ENCODE results near the gene SPON2.

SPON2 gene

DNA sequence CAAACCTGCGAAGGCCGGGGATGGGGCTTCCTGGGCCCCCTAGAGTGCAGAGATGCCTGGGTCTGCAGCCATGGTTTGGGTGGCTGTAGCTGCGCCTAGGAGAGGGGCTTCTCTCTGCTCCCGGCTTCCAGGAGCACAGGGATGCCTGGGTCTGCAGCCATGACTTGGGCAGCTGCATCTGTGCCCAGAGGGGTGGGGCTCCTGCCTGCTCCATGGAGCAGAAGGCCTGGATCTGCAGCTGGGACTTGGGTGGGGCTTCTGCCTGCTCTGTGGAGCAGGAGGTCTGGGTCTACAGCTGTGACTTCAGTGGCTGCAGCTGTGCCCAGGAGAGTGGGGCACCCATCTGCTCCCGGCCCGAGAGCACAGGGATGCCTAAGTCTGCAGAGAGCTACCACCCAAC, 20.8 kb downstream of the SPON2 start:
- no peak for TF ChIP-seq EZH2phosphoT487 (IDR thresholded peaks at IDR 0.05; ENCODE audit: borderline replicate concordance)
- TF ChIP-seq, protein P1, sequence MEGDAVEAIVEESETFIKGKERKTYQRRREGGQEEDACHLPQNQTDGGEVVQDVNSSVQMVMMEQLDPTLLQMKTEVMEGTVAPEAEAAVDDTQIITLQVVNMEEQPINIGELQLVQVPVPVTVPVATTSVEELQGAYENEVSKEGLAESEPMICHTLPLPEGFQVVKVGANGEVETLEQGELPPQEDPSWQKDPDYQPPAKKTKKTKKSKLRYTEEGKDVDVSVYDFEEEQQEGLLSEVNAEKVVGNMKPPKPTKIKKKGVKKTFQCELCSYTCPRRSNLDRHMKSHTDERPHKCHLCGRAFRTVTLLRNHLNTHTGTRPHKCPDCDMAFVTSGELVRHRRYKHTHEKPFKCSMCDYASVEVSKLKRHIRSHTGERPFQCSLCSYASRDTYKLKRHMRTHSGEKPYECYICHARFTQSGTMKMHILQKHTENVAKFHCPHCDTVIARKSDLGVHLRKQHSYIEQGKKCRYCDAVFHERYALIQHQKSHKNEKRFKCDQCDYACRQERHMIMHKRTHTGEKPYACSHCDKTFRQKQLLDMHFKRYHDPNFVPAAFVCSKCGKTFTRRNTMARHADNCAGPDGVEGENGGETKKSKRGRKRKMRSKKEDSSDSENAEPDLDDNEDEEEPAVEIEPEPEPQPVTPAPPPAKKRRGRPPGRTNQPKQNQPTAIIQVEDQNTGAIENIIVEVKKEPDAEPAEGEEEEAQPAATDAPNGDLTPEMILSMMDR (conservative IDR thresholded peaks at IDR 0.05; ENCODE audit: low read length), result no peak
- Histone ChIP-seq H3K9me3 (ENCODE audit: insufficient read depth, low read depth, low read length) (peaks cover 10% of the 10 kb centered on the region; the same call in 1 of the 2 replicates), H3K27me3 (ENCODE audit: insufficient read depth, low read length, poor library complexity, severe bottlenecking) (no peaks in the 10 kb centered on the region), H3K9me2 (replicated peaks; ENCODE audit: low read depth, low read length) (no peaks in the 10 kb centered on the region), H3K9ac (ENCODE audit: low read depth, low read length, poor library complexity, severe bottlenecking) (no peak overlapping the region), H2AFZ (ENCODE audit: low read length) (no peak overlapping the region), H3K4me1 (ENCODE audit: insufficient read depth, low read length, poor library complexity, severe bottlenecking) (no peaks in the 10 kb centered on the region), H3F3A (ENCODE audit: low read depth) (no peaks in the 10 kb centered on the region), H3K36me3 (ENCODE audit: insufficient read depth, low read length) (no peaks in the 10 kb centered on the region), H4K20me1 (ENCODE audit: insufficient read depth, low read length, poor library complexity, severe bottlenecking) (no peaks in the 10 kb centered on the region), H3K4me2 (ENCODE audit: low read depth, low read length, poor library complexity, severe bottlenecking) (no peak overlapping the region), H3K4me3 (ENCODE audit: low read length, poor library complexity, severe bottlenecking) (no peak overlapping the region), H3K79me2 (ENCODE audit: insufficient read depth, low read length) (no peaks in the 10 kb centered on the region)

DNA sequence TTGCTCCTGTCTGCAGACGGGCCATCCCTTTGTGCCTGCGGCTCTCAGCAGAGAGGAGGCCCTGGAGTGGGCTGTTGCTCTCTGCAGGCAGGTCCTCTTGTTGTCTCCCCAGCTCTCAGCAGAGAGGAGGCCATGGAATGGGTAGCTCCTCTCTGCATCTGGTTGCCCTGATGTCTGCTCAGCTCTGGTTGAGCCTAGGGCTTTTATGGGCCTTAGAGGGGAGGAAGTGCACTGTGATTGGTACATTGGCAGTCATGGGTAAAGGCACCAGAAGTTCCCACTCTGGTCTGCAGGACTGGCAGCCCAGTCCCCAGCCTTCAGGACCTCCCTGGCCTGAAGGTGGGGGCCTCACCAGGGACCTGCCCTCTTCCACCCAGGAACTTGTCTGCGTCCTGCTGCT, 21.5 kb downstream of the SPON2 start:
- Histone ChIP-seq H3K9me2 (replicated peaks; ENCODE audit: low read depth, low read length) (no peaks in the 10 kb centered on the region), H3K4me3 (ENCODE audit: low read length, poor library complexity, severe bottlenecking) (no peak overlapping the region), H3K4me2 (ENCODE audit: low read depth, low read length, poor library complexity, severe bottlenecking) (no peak overlapping the region), H3F3A (ENCODE audit: low read depth) (no peaks in the 10 kb centered on the region), H3K27me3 (ENCODE audit: insufficient read depth, low read length, poor library complexity, severe bottlenecking) (no peaks in the 10 kb centered on the region), H3K9me3 (ENCODE audit: insufficient read depth, low read depth, low read length) (peaks cover 10% of the 10 kb centered on the region; the same call in 1 of the 2 replicates), H3K4me1 (ENCODE audit: insufficient read depth, low read length, poor library complexity, severe bottlenecking) (no peaks in the 10 kb centered on the region), H3K36me3 (ENCODE audit: insufficient read depth, low read length) (no peaks in the 10 kb centered on the region), H2AFZ (ENCODE audit: low read length) (no peak overlapping the region), H3K9ac (ENCODE audit: low read depth, low read length, poor library complexity, severe bottlenecking) (no peak overlapping the region), H3K79me2 (ENCODE audit: insufficient read depth, low read length) (no peaks in the 10 kb centered on the region), H4K20me1 (ENCODE audit: insufficient read depth, low read length, poor library complexity, severe bottlenecking) (no peaks in the 10 kb centered on the region)
- no peak for TF ChIP-seq EZH2phosphoT487 (IDR thresholded peaks at IDR 0.05; ENCODE audit: borderline replicate concordance)
- TF ChIP-seq, protein P1 (conservative IDR thresholded peaks at IDR 0.05; ENCODE audit: low read length), result no peak

DNA sequence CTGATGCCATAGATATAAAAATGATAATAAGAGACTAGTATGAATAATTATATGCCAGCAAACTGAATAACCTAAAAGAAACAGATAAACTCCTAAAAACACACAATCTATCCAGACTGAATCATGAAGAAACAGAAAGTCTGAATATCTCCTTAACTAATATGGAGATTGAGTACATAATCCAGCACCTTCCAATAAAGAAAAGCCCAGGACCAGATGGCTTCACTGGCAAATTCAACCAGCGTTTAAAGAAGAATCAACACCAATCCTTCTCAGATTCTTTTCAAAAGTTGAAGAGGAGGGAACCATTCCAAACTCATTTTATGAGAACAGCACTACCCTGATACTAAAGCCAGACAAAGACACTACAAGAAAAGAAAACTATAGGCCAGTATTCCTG, 32.5 kb downstream of the SPON2 start:
- no peak overlapping the region for H3K4me2 ChIP-seq (ENCODE audit: low read depth, low read length, poor library complexity, severe bottlenecking)
- no peaks in the 10 kb centered on the region for H3K27me3 ChIP-seq (ENCODE audit: insufficient read depth, low read length, poor library complexity, severe bottlenecking)
- no peaks in the 10 kb centered on the region for H4K20me1 ChIP-seq (ENCODE audit: insufficient read depth, low read length, poor library complexity, severe bottlenecking)
- TF ChIP-seq, protein P1 (conservative IDR thresholded peaks at IDR 0.05; ENCODE audit: low read length), result no peak
- no peak for TF ChIP-seq EZH2phosphoT487 (IDR thresholded peaks at IDR 0.05; ENCODE audit: borderline replicate concordance)
- no peaks in the 10 kb centered on the region for H3K79me2 ChIP-seq (ENCODE audit: insufficient read depth, low read length)
- H3K36me3 ChIP-seq (ENCODE audit: insufficient read depth, low read length), result no peaks in the 10 kb centered on the region
- H2AFZ ChIP-seq (ENCODE audit: low read length), result no peak overlapping the region
- peaks cover 3% of the 10 kb centered on the region for H3K4me1 ChIP-seq (ENCODE audit: insufficient read depth, low read length, poor library complexity, severe bottlenecking)
- H3F3A ChIP-seq (ENCODE audit: low read depth), result no peaks in the 10 kb centered on the region
- H3K9ac ChIP-seq (ENCODE audit: low read depth, low read length, poor library complexity, severe bottlenecking), result no peak overlapping the region
- H3K4me3 ChIP-seq (ENCODE audit: low read length, poor library complexity, severe bottlenecking), result no peak overlapping the region
- H3K9me3 ChIP-seq (ENCODE audit: insufficient read depth, low read depth, low read length), result no peaks in the 10 kb centered on the region
- H3K9me2 ChIP-seq (replicated peaks; ENCODE audit: low read depth, low read length), result no peaks in the 10 kb centered on the region
